Activated CD8-positive, alpha-beta T cell treated with anti-CD3 and anti-CD28 coated beads for 36 hours (primary cell): Measurements from ENCODE around the gene PPP1R14C. TPM values are rescaled to one million over a fixed set of nuclear protein-coding genes. Genes with fewer than 3 reads are reported as not detected.

Source experiments
- ATAC-seq: fragments of 200-7000 bp; cut with Tn5 transposase; one replicate; pipeline ENCODE4 v1.10.0; 2021; ENCODE audit warnings: mild to moderate bottlenecking, moderate library complexity
- CTCF ChIA-PET: fragments of 350-600 bp; sonication (Branson Sonifier 250); formaldehyde crosslinking; loops from one replicate; lab custom pipeline; 2021; ENCODE audit warnings: antibody characterized with exemption; lab: Charles Lee
- POLR2A ChIA-PET: fragments of 350-600 bp; sonication (Branson Sonifier 250); formaldehyde crosslinking; loops from one replicate; lab custom pipeline; 2021; ENCODE audit warnings: antibody characterized with exemption; lab: Charles Lee
- DNase-seq: peaks from one replicate; pipeline ENCODE4 v3.0.0-alpha.2; 2020
- H3K27ac Mint-ChIP-seq: one replicate; pipeline ENCODE4 v1.8.0; 2021; ENCODE audit warnings: mild to moderate bottlenecking, mixed read lengths
- H3K27me3 Mint-ChIP-seq: one replicate; pipeline ENCODE4 v1.8.0; 2021; ENCODE audit warnings: mixed read lengths
- H3K36me3 Mint-ChIP-seq: one replicate; pipeline ENCODE4 v1.8.0; 2021; ENCODE audit warnings: low read depth, mixed read lengths
- H3K4me1 Mint-ChIP-seq: one replicate; pipeline ENCODE4 v1.8.0; 2021; ENCODE audit warnings: low read depth, mixed read lengths
- H3K4me3 Mint-ChIP-seq: one replicate; pipeline ENCODE4 v1.8.0; 2021; ENCODE audit warnings: mild to moderate bottlenecking, moderate library complexity, mixed read lengths
- H3K9me3 Mint-ChIP-seq: one replicate; pipeline ENCODE4 v1.8.0; 2021; ENCODE audit warnings: mixed read lengths
- intact Hi-C: fragments of 100-400 bp; cut with micrococcal nuclease; formaldehyde crosslinking; loops from one replicate; pipeline ENCODE4 v1.10.0; 2022
- total RNA-seq, 2 experiments: library from RNA; stranded (reverse); gene quantifications; one replicate each; pipeline ENCODE4 v1.2.3, GENCODE V29; 2021
- TF ChIP-seq, protein P1 (sequence below): fragments of 200-600 bp; IDR thresholded peaks from one replicate; pipeline ENCODE4 v1.8.0; 2022; ENCODE audit warnings: antibody characterized with exemption, mild to moderate bottlenecking

The PPP1R14C gene
- total RNA-seq, 2 experiments from 2014 or later: 0.65 to 0.86 TPM

DNA sequence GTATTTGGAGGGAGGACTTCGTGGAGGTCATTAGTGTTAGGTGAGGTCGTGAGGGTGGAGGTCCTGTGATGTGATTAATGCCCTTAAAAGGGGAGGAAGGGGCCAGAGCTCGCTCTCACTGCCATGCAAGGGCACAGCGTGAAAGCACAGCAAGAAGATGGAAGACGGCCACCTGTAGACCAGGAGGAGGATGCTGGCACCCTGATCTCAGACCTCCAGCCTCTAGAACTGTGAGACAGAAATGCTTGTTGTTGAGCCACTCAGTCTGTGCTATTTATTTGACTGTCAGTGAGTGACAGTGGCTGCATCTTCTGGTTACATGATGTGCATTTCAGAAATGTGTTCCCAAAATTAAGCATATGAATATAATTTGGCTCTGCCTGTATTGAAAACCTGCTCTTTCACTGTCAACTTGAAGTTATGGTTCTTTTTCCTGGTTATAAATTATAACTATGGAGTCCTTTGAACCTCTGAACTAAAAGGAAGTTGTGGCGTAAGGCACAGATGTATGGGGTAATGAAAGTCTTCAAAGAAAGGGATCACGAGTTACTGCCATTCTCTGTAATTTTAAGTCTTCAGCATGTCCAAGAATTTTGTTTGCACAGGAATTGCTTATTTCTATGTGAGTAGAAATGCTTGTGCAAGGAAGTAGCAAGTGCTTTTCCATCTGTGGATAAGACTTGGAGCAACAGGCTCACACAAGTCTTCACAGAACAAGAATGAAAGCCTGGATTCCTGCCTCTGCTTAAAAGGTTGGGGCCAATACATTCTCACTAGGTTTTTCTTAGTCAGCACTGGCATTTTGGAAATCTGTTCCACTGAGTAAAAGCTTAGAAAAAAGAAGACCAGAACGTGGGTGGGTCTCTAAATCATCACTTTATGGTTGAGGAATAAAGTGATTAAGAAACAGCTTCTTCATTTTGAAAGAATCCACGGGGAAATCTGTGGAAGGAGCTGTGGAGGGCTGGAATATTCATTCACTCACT lies 10.3 kb downstream of the PPP1R14C start:
- Mint-ChIP-seq H3K4me3 (no peak overlapping the region), H3K36me3 (no peaks in the 10 kb centered on the region), H3K27ac (no peak overlapping the region), H3K4me1 (peaks cover 15% of the 10 kb centered on the region), H3K27me3 (peaks cover 40% of the 10 kb centered on the region), H3K9me3 (no peaks in the 10 kb centered on the region)
- ChIA-PET CTCF (interaction anchor here (1.0 to 1.2 kb wide), 2 partner anchors 10 to 28 kb away, joined by 3 to 4 read pairs; no protein-coding TSS in a partner anchor), POLR2A (no interaction called here)
- no peak for ATAC-seq
- intact Hi-C loops: no loop called here
- no peak for DNase-seq
- TF ChIP-seq, protein P1, sequence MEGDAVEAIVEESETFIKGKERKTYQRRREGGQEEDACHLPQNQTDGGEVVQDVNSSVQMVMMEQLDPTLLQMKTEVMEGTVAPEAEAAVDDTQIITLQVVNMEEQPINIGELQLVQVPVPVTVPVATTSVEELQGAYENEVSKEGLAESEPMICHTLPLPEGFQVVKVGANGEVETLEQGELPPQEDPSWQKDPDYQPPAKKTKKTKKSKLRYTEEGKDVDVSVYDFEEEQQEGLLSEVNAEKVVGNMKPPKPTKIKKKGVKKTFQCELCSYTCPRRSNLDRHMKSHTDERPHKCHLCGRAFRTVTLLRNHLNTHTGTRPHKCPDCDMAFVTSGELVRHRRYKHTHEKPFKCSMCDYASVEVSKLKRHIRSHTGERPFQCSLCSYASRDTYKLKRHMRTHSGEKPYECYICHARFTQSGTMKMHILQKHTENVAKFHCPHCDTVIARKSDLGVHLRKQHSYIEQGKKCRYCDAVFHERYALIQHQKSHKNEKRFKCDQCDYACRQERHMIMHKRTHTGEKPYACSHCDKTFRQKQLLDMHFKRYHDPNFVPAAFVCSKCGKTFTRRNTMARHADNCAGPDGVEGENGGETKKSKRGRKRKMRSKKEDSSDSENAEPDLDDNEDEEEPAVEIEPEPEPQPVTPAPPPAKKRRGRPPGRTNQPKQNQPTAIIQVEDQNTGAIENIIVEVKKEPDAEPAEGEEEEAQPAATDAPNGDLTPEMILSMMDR: no peak

DNA sequence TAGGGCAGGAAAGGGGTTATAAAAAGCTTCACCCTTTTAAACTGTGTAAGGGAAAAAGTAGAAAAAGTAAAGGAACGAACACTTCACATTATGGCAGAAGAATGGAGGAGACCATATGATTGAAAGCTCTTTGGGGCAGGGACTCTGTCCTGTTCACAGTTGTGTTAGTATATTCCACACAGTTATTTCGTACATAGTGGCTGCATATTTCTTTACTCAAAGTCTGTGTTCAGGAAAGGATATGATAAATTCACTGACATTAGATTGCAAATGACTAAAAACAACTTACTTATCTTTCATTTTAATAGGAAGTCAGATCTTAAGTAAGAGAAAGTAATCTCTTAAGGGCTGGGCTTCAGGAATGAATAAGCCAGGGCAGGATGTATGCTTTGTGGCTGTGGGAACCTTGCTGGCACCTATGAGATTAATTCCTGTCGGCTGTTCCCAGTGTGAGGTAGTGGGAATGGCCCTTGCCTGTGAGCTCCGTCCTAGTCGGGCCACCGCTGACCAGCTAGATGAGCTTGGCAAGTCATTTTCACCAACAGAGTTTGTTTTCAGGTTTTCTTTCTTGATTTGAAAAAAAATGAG lies 11.2 kb downstream of the PPP1R14C start:
- DNase-seq: no peak
- no peak for ATAC-seq
- no peaks in the 10 kb centered on the region for H3K36me3 Mint-ChIP-seq
- ChIA-PET POLR2A (no interaction called here), CTCF (interaction anchor here (1.0 to 1.2 kb wide), 2 partner anchors 10 to 27 kb away, joined by 3 to 4 read pairs; no protein-coding TSS in a partner anchor)
- TF ChIP-seq, protein P1: no peak
- intact Hi-C loops: no loop called here
- H3K27ac Mint-ChIP-seq: no peak overlapping the region
- no peaks in the 10 kb centered on the region for H3K9me3 Mint-ChIP-seq
- H3K4me1 Mint-ChIP-seq: peaks cover 15% of the 10 kb centered on the region
- H3K27me3 Mint-ChIP-seq: peaks cover 35% of the 10 kb centered on the region
- H3K4me3 Mint-ChIP-seq: no peak overlapping the region

DNA sequence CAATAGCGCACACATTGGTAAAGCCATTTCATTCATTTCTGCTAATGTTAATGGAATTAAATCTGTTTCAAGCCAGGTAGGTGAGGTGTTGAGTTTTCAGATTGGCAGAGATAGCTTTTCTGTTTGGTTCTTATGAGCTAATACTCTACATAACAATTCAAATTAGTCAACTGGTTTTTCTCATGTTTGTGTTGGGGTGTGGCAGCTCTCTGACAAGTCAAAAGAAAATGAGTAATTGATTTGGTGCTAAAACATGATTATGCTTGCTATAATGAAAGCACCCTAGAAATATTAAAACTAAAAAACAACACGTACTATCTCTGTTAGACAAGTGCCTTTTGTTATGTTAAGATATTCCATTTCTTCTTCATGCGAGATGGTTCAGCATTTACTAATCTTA lies 13.6 kb downstream of the PPP1R14C start:
- DNase-seq (no peak), ATAC-seq (no peak)
- CTCF ChIA-PET: interaction anchor here (1.0 kb wide), 1 partner anchor 24 kb away, joined by 4 read pairs; no protein-coding TSS in a partner anchor
- H3K27ac Mint-ChIP-seq: no peak overlapping the region
- intact Hi-C loops: no loop called here
- TF ChIP-seq, protein P1: no peak
- no peaks in the 10 kb centered on the region for H3K9me3 Mint-ChIP-seq
- POLR2A ChIA-PET: no interaction called here
- peaks cover 15% of the 10 kb centered on the region for H3K4me1 Mint-ChIP-seq
- H3K4me3 Mint-ChIP-seq: no peak overlapping the region
- H3K27me3 Mint-ChIP-seq: peaks cover 18% of the 10 kb centered on the region
- no peaks in the 10 kb centered on the region for H3K36me3 Mint-ChIP-seq

DNA sequence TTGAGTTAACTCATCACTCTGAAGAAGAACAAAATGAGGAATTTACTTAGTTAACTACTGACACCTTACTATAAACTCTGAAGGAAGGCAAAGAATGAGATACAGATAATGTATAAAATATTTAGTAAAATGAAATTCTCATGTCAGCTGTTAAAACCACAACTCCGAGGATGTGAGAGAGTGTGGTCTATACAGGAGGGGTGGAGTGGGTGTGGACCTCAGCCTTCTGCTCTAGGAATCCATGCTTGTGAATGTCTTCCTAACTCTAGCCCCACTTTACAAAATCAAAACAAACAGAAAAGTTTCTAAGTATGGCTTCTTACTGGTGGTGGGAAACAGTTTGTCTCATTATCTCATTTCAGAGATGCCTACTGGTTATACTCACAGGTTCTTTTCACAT lies 14.2 kb downstream of the PPP1R14C start:
- ChIA-PET POLR2A (no interaction called here), CTCF (interaction anchor here (1.0 kb wide), 1 partner anchor 23 kb away, joined by 4 read pairs; no protein-coding TSS in a partner anchor)
- H3K27me3 Mint-ChIP-seq: peaks cover 17% of the 10 kb centered on the region
- H3K4me1 Mint-ChIP-seq: peaks cover 15% of the 10 kb centered on the region
- DNase-seq (no peak), ATAC-seq (no peak)
- no peak overlapping the region for H3K4me3 Mint-ChIP-seq
- H3K9me3 Mint-ChIP-seq: no peaks in the 10 kb centered on the region
- no peaks in the 10 kb centered on the region for H3K36me3 Mint-ChIP-seq
- TF ChIP-seq, protein P1: no peak
- intact Hi-C loops: no loop called here
- H3K27ac Mint-ChIP-seq: no peak overlapping the region
